Fibroblast of skin of right quadriceps (primary cell): ENCODE results near the gene FER.
A peak's percentile ranks its signal among the peaks of the same experiment; 100 is the strongest.
"Not testable (repeated sequence)": the region's sequence is repeated elsewhere in the genome, so short reads cannot be mapped to it uniquely, and the experiment has no call there.

Source experiments
- DNase-seq: peaks from one replicate; pipeline ENCODE4 v3.0.0-alpha.2; 2013

FER gene

GRCh38 chr5:109052216-109052615, 304.5 kb downstream of the FER start:
- not testable (repeated sequence) for DNase-seq

GRCh38 chr5:109053995-109054417, 306.3 kb downstream of the FER start:
- DNase-seq, result peak; percentile 91

- DNase-seq, result no peak
Observed at GRCh38 chr5:109060378-109061025, 312.8 kb downstream of the FER start.

- peak; percentile 50 for DNase-seq
Observed at GRCh38 chr5:109062664-109063063, 315.0 kb downstream of the FER start.

- DNase-seq, result peak; percentile 31
Observed at GRCh38 chr5:109063223-109063622, 315.5 kb downstream of the FER start.

GRCh38 chr5:109076741-109077140, 329.0 kb downstream of the FER start:
- no peak for DNase-seq

GRCh38 chr5:109078448-109078847, 330.8 kb downstream of the FER start:
- DNase-seq, result no peak

- no peak for DNase-seq
Observed at GRCh38 chr5:109080481-109080880, 332.8 kb downstream of the FER start.

- DNase-seq, result no peak
Observed at GRCh38 chr5:109080896-109081295, 333.2 kb downstream of the FER start.

GRCh38 chr5:109083937-109084336, 336.2 kb downstream of the FER start:
- no peak for DNase-seq

GRCh38 chr5:109089191-109089590, 341.5 kb downstream of the FER start:
- DNase-seq, result no peak

- no peak for DNase-seq
Observed at GRCh38 chr5:109099081-109099480, 351.4 kb downstream of the FER start.

GRCh38 chr5:109100971-109101370, 353.3 kb downstream of the FER start:
- peak; percentile 10 for DNase-seq

GRCh38 chr5:109102096-109102690, 354.5 kb downstream of the FER start:
- DNase-seq, result no peak

GRCh38 chr5:109105631-109106267, 358.1 kb downstream of the FER start:
- peak; percentile 93 for DNase-seq

GRCh38 chr5:109111680-109112079, 364.0 kb downstream of the FER start:
- no peak for DNase-seq

- DNase-seq, result no peak
Observed at GRCh38 chr5:109113608-109114007, 365.9 kb downstream of the FER start.

GRCh38 chr5:109121225-109121624, 373.5 kb downstream of the FER start:
- no peak for DNase-seq

- DNase-seq, result no peak
Observed at GRCh38 chr5:109125755-109126429, 378.2 kb downstream of the FER start.

GRCh38 chr5:109126481-109126880, 378.8 kb downstream of the FER start:
- DNase-seq, result no peak

GRCh38 chr5:109136906-109137305, 389.2 kb downstream of the FER start:
- DNase-seq, result no peak

GRCh38 chr5:109141222-109142200, 393.8 kb downstream of the FER start:
- peak; percentile 7 for DNase-seq

- DNase-seq, result no peak
Observed at GRCh38 chr5:109143031-109143430, 395.3 kb downstream of the FER start.
